K562 (cell line): ENCODE results near the gene GRIK2. TPM values are rescaled to one million over a fixed set of nuclear protein-coding genes. Genes with fewer than 3 reads are reported as not detected.

Experiments used
- ATAC-seq: fragments of 200-7000 bp; cut with Tn5 transposase; 3 replicates; pipeline ENCODE4 v1.9.1; 2020; ENCODE audit warnings: moderate library complexity
- BruUV-seq: library from RNA; stranded (reverse); fragments of 400-500 nt; replicated peaks from 2 replicates; lab custom pipeline; 2021; lab: Mats Ljungman, UMichigan
- CTCF ChIA-PET: fragments of 300-600 bp; formaldehyde crosslinking; extraction: SDS; loops from one replicate; lab custom pipeline; 2021; ENCODE audit warnings: low intra/inter-chr PET ratio; lab: Yijun Ruan, JAX
- POLR2A ChIA-PET: fragments of 300-600, 350-650 bp; sonication (Branson Sonifier 250); formaldehyde crosslinking; extraction: SDS; loops from one replicate; lab custom pipeline; 2021; ENCODE audit warnings: antibody characterized with exemption, inconsistent platforms; lab: Yijun Ruan, JAX
- DNase-seq, 4 experiments: peaks; one replicate each; pipeline versions ENCODE4 v3.0.0 to v3.0.0-alpha.2; 2011 to 2018; ENCODE audit warnings: low spot score in 3 of 4, mixed read lengths in 3 of 4; ENCODE audit errors: extremely low read depth in 1 of 4
- FAIRE-seq: peaks from 2 replicates; lab custom pipeline; 2011; peaks lifted over from hg19 to GRCh38; lab: Jason Lieb, UNC
- H2AFZ ChIP-seq: 2 replicates; pipeline ENCODE4 v1.6.0; 2011; ENCODE audit warnings: low read depth, low read length, control low read depth, inconsistent platforms
- H3K27ac ChIP-seq: fragments of 200-600 bp; 3 replicates; pipeline ENCODE4 v1.8.0; 2011; ENCODE audit warnings: low read depth, mild to moderate bottlenecking, control low read depth, inconsistent platforms, low read length, moderate library complexity, mixed read lengths; ENCODE audit errors: extremely low read depth
- H3K27me3 ChIP-seq, 2 experiments: fragments of 300-600 bp in 1 of 2; 2 replicates in 1 of 2; 3 replicates in 1 of 2; pipeline versions ENCODE4 v1.6.0 to v1.8.0; 2011; ENCODE audit warnings: inconsistent platforms in 2 of 2, low read length in 2 of 2, mild to moderate bottlenecking in 1 of 2, mixed read lengths in 1 of 2, moderate library complexity in 1 of 2; ENCODE audit not compliant: control insufficient read depth in 2 of 2, insufficient read depth in 2 of 2
- H3K36me3 ChIP-seq: fragments of 300-600 bp; 3 replicates; pipeline ENCODE4 v1.8.0; 2011; ENCODE audit warnings: mild to moderate bottlenecking, low read length, inconsistent platforms; ENCODE audit not compliant: control insufficient read depth, insufficient read depth
- H3K4me1 ChIP-seq, 2 experiments: fragments of 200-600 bp in 1 of 2; replicated peaks in 1 of 2; 2 replicates in 1 of 2; 3 replicates in 1 of 2; pipeline versions ENCODE4 v1.5.1 to v1.8.0; 2011; ENCODE audit warnings: inconsistent platforms in 2 of 2, low read length in 2 of 2, mild to moderate bottlenecking in 1 of 2, mixed read lengths in 1 of 2, moderate library complexity in 1 of 2; ENCODE audit not compliant: control insufficient read depth in 2 of 2, insufficient read depth in 2 of 2
- H3K4me2 ChIP-seq: 2 replicates; pipeline ENCODE4 v1.6.1; 2011; ENCODE audit warnings: low read length, control low read depth, inconsistent platforms, mixed read lengths; ENCODE audit not compliant: insufficient read depth
- H3K4me3 ChIP-seq: fragments of 200-600 bp; sonication (generic), shearing (Covaris generic); 2 replicates; pipeline ENCODE4 v1.5.1; 2016; ENCODE audit warnings: control low read depth, inconsistent platforms
- H3K79me2 ChIP-seq: fragments of 200-600 bp; 3 replicates; pipeline ENCODE4 v1.8.0; 2011; ENCODE audit warnings: low read length, inconsistent platforms; ENCODE audit not compliant: control insufficient read depth, insufficient read depth
- H3K9ac ChIP-seq, 2 experiments: 2 replicates each; pipeline versions ENCODE4 v1.6.0 to v1.6.1; 2011; ENCODE audit warnings: low read depth in 2 of 2, low read length in 2 of 2, control low read depth in 1 of 2, inconsistent platforms in 1 of 2, mild to moderate bottlenecking in 1 of 2, mixed read lengths in 1 of 2; ENCODE audit not compliant: insufficient read depth in 1 of 2
- H3K9me1 ChIP-seq: one replicate; pipeline ENCODE4 v1.6.0; 2011; ENCODE audit warnings: inconsistent platforms, mild to moderate bottlenecking, low read length, moderate library complexity; ENCODE audit not compliant: control insufficient read depth, insufficient read depth
- H3K9me3 ChIP-seq: replicated peaks from 2 replicates; pipeline ENCODE4 v1.5.1; 2011; ENCODE audit warnings: low read depth, low read length, inconsistent platforms; ENCODE audit not compliant: control insufficient read depth, insufficient read depth
- H4K20me1 ChIP-seq: replicated peaks from 2 replicates; pipeline ENCODE4 v1.6.1; 2011; ENCODE audit warnings: low read length, inconsistent platforms, mixed read lengths; ENCODE audit not compliant: control insufficient read depth, insufficient read depth
- CBX1 ChIP-seq: sonication (generic); IDR thresholded peaks from 2 replicates; pipeline ENCODE4 v1.6.1; 2016; ENCODE audit warnings: antibody characterized with exemption, low read depth, mild to moderate bottlenecking
- CCAR2 ChIP-seq: fragments of 200-400 bp; formaldehyde crosslinking; IDR thresholded peaks from 2 replicates; pipeline ENCODE4 v1.6.1; 2017; ENCODE audit warnings: mild to moderate bottlenecking, low read depth, low read length
- EP300 ChIP-seq: IDR thresholded peaks from 2 replicates; pipeline ENCODE4 v1.6.1; 2012; ENCODE audit warnings: low read length, improper control_type of control experiment
- GTF2F1 ChIP-seq: IDR thresholded peaks from 2 replicates; pipeline ENCODE4 v1.6.1; 2011; ENCODE audit warnings: low read depth, low read length, improper control_type of control experiment
- KAT2B ChIP-seq: IDR thresholded peaks from one replicate; pipeline ENCODE4 v1.6.1; 2012; ENCODE audit warnings: low read depth, mild to moderate bottlenecking, control low read depth, inconsistent platforms, low read length, moderate library complexity
- MAFK ChIP-seq: IDR thresholded peaks from 2 replicates; pipeline ENCODE4 v1.6.1; 2011; ENCODE audit warnings: low read length, improper control_type of control experiment
- MTA1 ChIP-seq: fragments of 450-650 bp; IDR thresholded peaks from 2 replicates; pipeline ENCODE4 v1.6.1; 2017; ENCODE audit warnings: borderline replicate concordance
- ZNF217 ChIP-seq: sonication (generic); formaldehyde crosslinking; IDR thresholded peaks from 2 replicates; pipeline ENCODE4 v1.8.0; 2022; ENCODE audit warnings: mild to moderate bottlenecking, missing genetic modification reagents
- ZNF696 ChIP-seq: fragments of 250-450 bp; sonication (Bioruptor Pico); conservative IDR thresholded peaks from 2 replicates; pipeline ENCODE4 v1.4.0; 2020; ENCODE audit warnings: mild to moderate bottlenecking, moderate library complexity
- WGBS: fragments of 100-300 bp; shearing (Covaris generic); methylation state at CpG from one replicate; pipeline ENCODE4 v1.1.6; 2016; ENCODE audit warnings: low coverage, mixed read lengths; ENCODE audit not compliant: insufficient coverage; ENCODE audit errors: missing lambda C conversion rate; 5-methylcytosine and 5-hydroxymethylcytosine counted together
- in situ Hi-C: fragments of 300-500 bp; cut with MboI; formaldehyde crosslinking; loops from 4 replicates; pipeline ENCODE4 v1.15.0; 2018; ENCODE audit warnings: inconsistent platforms, mixed read lengths
- intact Hi-C: fragments of 100-400 bp; cut with micrococcal nuclease; formaldehyde crosslinking; loops from 2 replicates; pipeline ENCODE4 v1.14.2; 2022
- polyA plus RNA-seq, 8 experiments: library from polyadenylated mRNA; depleted of rRNA in 4 of 8; stranded (reverse) in 5 of 8; unstranded in 3 of 8; fragments of >200 nt; fragmentation: Nextera tagmentation in 2 of 8; fragmentation: Illumina TruSeq in 1 of 8; extraction: Ambion mirVana in 2 of 8; extraction: Trizol in 1 of 8; gene quantifications; 2 replicates each; pipeline versions ENCODE4 v1.2.1 to v1.2.3, GENCODE V29; 2011 to 2014; ENCODE audit warnings: inconsistent platforms in 1 of 8, missing spikeins in 1 of 8
- total RNA-seq, 7 experiments: library from RNA; depleted of rRNA in 6 of 7; stranded (reverse); fragments of >200 nt in 6 of 7; fragmentation: Illumina TruSeq in 2 of 7; extraction: Trizol in 2 of 7; gene quantifications; 2 replicates each; pipeline versions ENCODE4 v1.2.1 to v1.2.3, GENCODE V29; 2011 to 2021; ENCODE audit warnings: low replicate concordance in 1 of 7
- TF ChIP-seq, protein P1 (sequence below), 2 experiments: fragments of 200-800 bp in 1 of 2; sonication (Bioruptor generic) in 1 of 2; sonication (generic) in 1 of 2; formaldehyde crosslinking in 1 of 2; IDR thresholded peaks in 1 of 2; conservative IDR thresholded peaks in 1 of 2; 2 replicates each; pipeline versions ENCODE4 v1.5.0 to v1.6.1; 2016 to 2020; ENCODE audit warnings: missing compliant biosample characterization in 1 of 2, missing genetic modification characterization in 1 of 2, missing genetic modification reagents in 1 of 2
- TF ChIP-seq, protein P2 (sequence below): fragments of 250-450 bp; sonication (Bioruptor Pico); IDR thresholded peaks from 2 replicates; pipeline ENCODE4 v1.4.0; 2020; ENCODE audit warnings: mild to moderate bottlenecking, moderate library complexity
- TF ChIP-seq, protein P3 (sequence below): fragments of 250-450 bp; sonication (Bioruptor Pico); IDR thresholded peaks from 2 replicates; pipeline ENCODE4 v1.8.0; 2021; ENCODE audit warnings: moderate library complexity, mild to moderate bottlenecking, inconsistent platforms
- TF ChIP-seq, protein P4 (sequence below): fragments of 450-650 bp; IDR thresholded peaks from 2 replicates; pipeline ENCODE4 v1.6.1; 2016; ENCODE audit warnings: low read depth, mild to moderate bottlenecking, moderate library complexity

Gene GRIK2
- total and polyA plus RNA-seq, 9 of the 15 experiments (the other 6 are each of a cell fraction or from before 2014, with no cell fraction given), result not detected

DNA sequence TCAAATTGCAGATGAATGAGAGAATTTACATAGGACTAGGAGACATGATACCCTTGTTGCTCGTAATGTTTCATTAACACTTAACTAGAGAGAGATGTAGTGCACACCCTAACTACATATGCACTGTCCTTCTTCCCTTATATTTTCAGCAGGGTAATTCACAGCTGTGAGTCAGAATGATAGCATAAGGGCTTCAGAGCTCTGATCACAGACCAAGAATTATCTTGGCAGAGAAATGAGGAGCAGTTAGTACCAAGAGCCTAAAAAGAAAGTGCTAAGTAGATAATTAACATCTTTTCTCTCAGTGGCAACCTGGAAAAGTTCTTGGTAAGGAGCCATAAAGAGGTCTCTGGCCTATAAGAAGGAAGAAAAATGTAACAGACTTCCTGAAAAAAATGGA is 35.8 kb downstream of the GRIK2 start (continued):
- no peak for TF ChIP-seq CCAR2
- TF ChIP-seq, protein P1, sequence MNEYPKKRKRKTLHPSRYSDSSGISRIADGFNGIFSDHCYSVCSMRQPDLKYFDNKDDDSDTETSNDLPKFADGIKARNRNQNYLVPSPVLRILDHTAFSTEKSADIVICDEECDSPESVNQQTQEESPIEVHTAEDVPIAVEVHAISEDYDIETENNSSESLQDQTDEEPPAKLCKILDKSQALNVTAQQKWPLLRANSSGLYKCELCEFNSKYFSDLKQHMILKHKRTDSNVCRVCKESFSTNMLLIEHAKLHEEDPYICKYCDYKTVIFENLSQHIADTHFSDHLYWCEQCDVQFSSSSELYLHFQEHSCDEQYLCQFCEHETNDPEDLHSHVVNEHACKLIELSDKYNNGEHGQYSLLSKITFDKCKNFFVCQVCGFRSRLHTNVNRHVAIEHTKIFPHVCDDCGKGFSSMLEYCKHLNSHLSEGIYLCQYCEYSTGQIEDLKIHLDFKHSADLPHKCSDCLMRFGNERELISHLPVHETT (CRISPR knock-in tag; conservative IDR thresholded peaks at IDR 0.05 in 1 of 2, IDR thresholded peaks at IDR 0.05 in 1 of 2), result no peak
- TF ChIP-seq, protein P2, sequence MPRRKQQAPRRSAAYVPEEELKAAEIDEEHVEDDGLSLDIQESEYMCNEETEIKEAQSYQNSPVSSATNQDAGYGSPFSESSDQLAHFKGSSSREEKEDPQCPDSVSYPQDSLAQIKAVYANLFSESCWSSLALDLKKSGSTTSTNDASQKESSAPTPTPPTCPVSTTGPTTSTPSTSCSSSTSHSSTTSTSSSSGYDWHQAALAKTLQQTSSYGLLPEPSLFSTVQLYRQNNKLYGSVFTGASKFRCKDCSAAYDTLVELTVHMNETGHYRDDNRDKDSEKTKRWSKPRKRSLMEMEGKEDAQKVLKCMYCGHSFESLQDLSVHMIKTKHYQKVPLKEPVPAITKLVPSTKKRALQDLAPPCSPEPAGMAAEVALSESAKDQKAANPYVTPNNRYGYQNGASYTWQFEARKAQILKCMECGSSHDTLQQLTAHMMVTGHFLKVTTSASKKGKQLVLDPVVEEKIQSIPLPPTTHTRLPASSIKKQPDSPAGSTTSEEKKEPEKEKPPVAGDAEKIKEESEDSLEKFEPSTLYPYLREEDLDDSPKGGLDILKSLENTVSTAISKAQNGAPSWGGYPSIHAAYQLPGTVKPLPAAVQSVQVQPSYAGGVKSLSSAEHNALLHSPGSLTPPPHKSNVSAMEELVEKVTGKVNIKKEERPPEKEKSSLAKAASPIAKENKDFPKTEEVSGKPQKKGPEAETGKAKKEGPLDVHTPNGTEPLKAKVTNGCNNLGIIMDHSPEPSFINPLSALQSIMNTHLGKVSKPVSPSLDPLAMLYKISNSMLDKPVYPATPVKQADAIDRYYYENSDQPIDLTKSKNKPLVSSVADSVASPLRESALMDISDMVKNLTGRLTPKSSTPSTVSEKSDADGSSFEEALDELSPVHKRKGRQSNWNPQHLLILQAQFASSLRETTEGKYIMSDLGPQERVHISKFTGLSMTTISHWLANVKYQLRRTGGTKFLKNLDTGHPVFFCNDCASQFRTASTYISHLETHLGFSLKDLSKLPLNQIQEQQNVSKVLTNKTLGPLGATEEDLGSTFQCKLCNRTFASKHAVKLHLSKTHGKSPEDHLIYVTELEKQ (CRISPR knock-in tag), result no peak
- TF ChIP-seq, all 486 proteins: peak for 0

DNA sequence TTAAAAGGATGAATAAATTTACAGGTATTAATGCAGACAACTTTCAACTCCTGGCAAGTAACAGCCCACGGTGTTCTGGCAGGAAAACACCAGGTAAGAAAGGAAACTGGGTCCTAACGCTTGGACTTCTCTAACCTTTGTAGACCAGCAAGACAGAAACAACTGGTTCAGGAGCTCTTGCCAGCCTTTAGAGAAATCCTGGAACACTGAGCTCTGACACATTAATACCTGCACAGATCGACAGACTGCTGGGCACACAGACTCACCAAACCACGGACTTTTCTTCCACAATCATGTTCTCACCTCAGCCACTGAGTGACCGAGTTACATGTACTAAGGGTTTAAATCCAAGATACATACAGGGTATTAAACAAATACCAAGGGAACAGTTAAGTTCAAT is 36.3 kb downstream of the GRIK2 start:
- Histone ChIP-seq H3K36me3 (no peaks in the 10 kb centered on the region), H3K9me1 (no peaks in the 10 kb centered on the region), H3K9ac (no peak overlapping the region), H3K9me3 (no peaks in the 10 kb centered on the region; the same call in 1 of the 2 replicates), H3K27ac (no peak overlapping the region), H4K20me1 (no peaks in the 10 kb centered on the region), H3K4me3 (no peak overlapping the region), H3K4me2 (no peak overlapping the region), H3K4me1 (no peaks in the 10 kb centered on the region), H3K79me2 (no peaks in the 10 kb centered on the region), H3K27me3 (no peaks in the 10 kb centered on the region), H2AFZ (no peak overlapping the region)
- intact Hi-C loops (no loop called here), in situ Hi-C loops (no loop called here)
- ChIA-PET CTCF (no interaction called here), POLR2A (no interaction called here)
- 0% methylated on average over 5 of the region's 5 CpGs for WGBS
- FAIRE-seq (no peak), ATAC-seq (no peak), DNase-seq (no peak)
- TF ChIP-seq CBX1, result no peak
- no peak for TF ChIP-seq EP300
- TF ChIP-seq, protein P3, sequence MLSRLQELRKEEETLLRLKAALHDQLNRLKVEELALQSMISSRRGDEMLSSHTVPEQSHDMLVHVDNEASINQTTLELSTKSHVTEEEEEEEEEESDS (CRISPR knock-in tag), result no peak
- TF ChIP-seq MTA1, result no peak
- TF ChIP-seq ZNF696 (CRISPR knock-in tag), result no peak
- TF ChIP-seq, protein P4, sequence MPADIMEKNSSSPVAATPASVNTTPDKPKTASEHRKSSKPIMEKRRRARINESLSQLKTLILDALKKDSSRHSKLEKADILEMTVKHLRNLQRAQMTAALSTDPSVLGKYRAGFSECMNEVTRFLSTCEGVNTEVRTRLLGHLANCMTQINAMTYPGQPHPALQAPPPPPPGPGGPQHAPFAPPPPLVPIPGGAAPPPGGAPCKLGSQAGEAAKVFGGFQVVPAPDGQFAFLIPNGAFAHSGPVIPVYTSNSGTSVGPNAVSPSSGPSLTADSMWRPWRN, result no peak
- TF ChIP-seq MAFK, result no peak
- no peak for TF ChIP-seq KAT2B
- no peak for TF ChIP-seq GTF2F1
- no peak for TF ChIP-seq ZNF217
- no TSS peak for BruUV-seq
